H9 (cell line): Measurements from ENCODE around the gene CHRNA4. TPM values are rescaled to one million over a fixed set of nuclear protein-coding genes. Genes with fewer than 3 reads are reported as not detected.

Source experiments
- DNase-seq: peaks from one replicate; pipeline ENCODE4 v3.0.0-alpha.2; 2017
- H2AFZ ChIP-seq: one replicate; pipeline ENCODE4 v1.6.1; 2013; ENCODE audit warnings: mild to moderate bottlenecking, low read length, control low read depth, moderate library complexity
- H2AK5ac ChIP-seq: 2 replicates; pipeline ENCODE4 v1.6.1; 2013; ENCODE audit warnings: low read length, control low read depth, mixed read lengths; ENCODE audit not compliant: insufficient read length
- H2BK120ac ChIP-seq: one replicate; pipeline ENCODE4 v1.6.1; 2013; ENCODE audit warnings: low read depth, mild to moderate bottlenecking, low read length, control low read depth, inconsistent platforms; ENCODE audit not compliant: poor library complexity, severe bottlenecking
- H2BK12ac ChIP-seq: 2 replicates; pipeline ENCODE4 v1.6.1; 2013; ENCODE audit warnings: low read length, control low read depth, mixed read lengths, low read depth; ENCODE audit not compliant: insufficient read length
- H2BK15ac ChIP-seq: 2 replicates; pipeline ENCODE4 v1.6.1; 2013; ENCODE audit warnings: low read depth, low read length, control low read depth
- H2BK20ac ChIP-seq: one replicate; pipeline ENCODE4 v1.6.1; 2013; ENCODE audit warnings: low read depth, mild to moderate bottlenecking, low read length, control low read depth, inconsistent platforms; ENCODE audit not compliant: poor library complexity, severe bottlenecking
- H2BK5ac ChIP-seq: 2 replicates; pipeline ENCODE4 v1.6.1; 2013; ENCODE audit warnings: low read length, control low read depth, mixed read lengths; ENCODE audit not compliant: insufficient read length
- H3K14ac ChIP-seq: 2 replicates; pipeline ENCODE4 v1.6.1; 2013; ENCODE audit warnings: low read length, control low read depth; ENCODE audit not compliant: insufficient read depth
- H3K18ac ChIP-seq: 2 replicates; pipeline ENCODE4 v1.6.1; 2013; ENCODE audit warnings: low read depth, mild to moderate bottlenecking, mixed read lengths, low read length, control low read depth; ENCODE audit not compliant: insufficient read length
- H3K23ac ChIP-seq: 2 replicates; pipeline ENCODE4 v1.6.1; 2013; ENCODE audit warnings: low read length, control low read depth, mixed read lengths, low read depth; ENCODE audit not compliant: insufficient read length
- H3K23me2 ChIP-seq: 2 replicates; pipeline ENCODE4 v1.6.1; 2013; ENCODE audit warnings: low read depth, mild to moderate bottlenecking, mixed read lengths, low read length, control low read depth; ENCODE audit not compliant: insufficient read length, poor library complexity, severe bottlenecking
- H3K27ac ChIP-seq: 2 replicates; pipeline ENCODE4 v1.5.1; 2013; ENCODE audit warnings: low read length, control low read depth, mixed read lengths, low read depth; ENCODE audit not compliant: insufficient read length
- H3K27me3 ChIP-seq: 2 replicates; pipeline ENCODE4 v1.6.1; 2013; ENCODE audit warnings: low read length, control low read depth, inconsistent platforms; ENCODE audit not compliant: insufficient read depth
- H3K4ac ChIP-seq: 2 replicates; pipeline ENCODE4 v1.6.1; 2013; ENCODE audit warnings: low read depth, mild to moderate bottlenecking, control low read depth, inconsistent platforms, low read length, moderate library complexity
- H3K4me1 ChIP-seq: 2 replicates; pipeline ENCODE4 v1.6.1; 2013; ENCODE audit warnings: low read length, control low read depth, inconsistent platforms; ENCODE audit not compliant: insufficient read depth
- H3K4me2 ChIP-seq: 2 replicates; pipeline ENCODE4 v1.6.1; 2013; ENCODE audit warnings: low read length, control low read depth, mixed read lengths; ENCODE audit not compliant: insufficient read length, insufficient read depth
- H3K56ac ChIP-seq: 2 replicates; pipeline ENCODE4 v1.6.1; 2013; ENCODE audit warnings: low read depth, mild to moderate bottlenecking, mixed read lengths, low read length, control low read depth; ENCODE audit not compliant: insufficient read length
- H3K79me1 ChIP-seq: 2 replicates; pipeline ENCODE4 v1.6.1; 2013; ENCODE audit warnings: low read depth, mild to moderate bottlenecking, moderate library complexity, low read length, control low read depth, inconsistent platforms; ENCODE audit not compliant: insufficient read depth, poor library complexity, severe bottlenecking
- H3K79me2 ChIP-seq: 2 replicates; pipeline ENCODE4 v1.6.1; 2013; ENCODE audit warnings: low read length, control low read depth, inconsistent platforms; ENCODE audit not compliant: insufficient read depth
- H3K9ac ChIP-seq: 2 replicates; pipeline ENCODE4 v1.6.1; 2013; ENCODE audit warnings: low read length, control low read depth, mixed read lengths; ENCODE audit not compliant: insufficient read length; ENCODE audit errors: extremely low read depth
- H3K9me3 ChIP-seq: one replicate; pipeline ENCODE4 v1.6.1; 2013; ENCODE audit warnings: low read depth, low read length, inconsistent platforms; ENCODE audit not compliant: control insufficient read depth
- H3T11ph ChIP-seq: one replicate; pipeline ENCODE4 v1.6.1; 2013; ENCODE audit warnings: mild to moderate bottlenecking, low read length, control low read depth, inconsistent platforms
- H4K20me1 ChIP-seq: one replicate; pipeline ENCODE4 v1.6.1; 2013; ENCODE audit not compliant: control insufficient read depth, insufficient read length, insufficient read depth
- H4K5ac ChIP-seq: 2 replicates; pipeline ENCODE4 v1.6.1; 2013; ENCODE audit warnings: low read depth, mild to moderate bottlenecking, mixed read lengths, low read length, control low read depth; ENCODE audit not compliant: insufficient read length
- H4K8ac ChIP-seq: replicated peaks from 2 replicates; pipeline ENCODE4 v1.6.1; 2013; ENCODE audit warnings: low read length, control low read depth, mixed read lengths, low read depth; ENCODE audit not compliant: insufficient read length
- H4K91ac ChIP-seq: 2 replicates; pipeline ENCODE4 v1.6.1; 2013; ENCODE audit warnings: low read depth, mild to moderate bottlenecking, moderate library complexity, mixed read lengths, low read length, control low read depth; ENCODE audit not compliant: insufficient read length
- H3K27ac Mint-ChIP-seq, 3 experiments: 2 replicates in 2 of 3; 3 replicates in 1 of 3; pipeline ENCODE4 v1.8.0; 2020 to 2021; ENCODE audit warnings: mixed read lengths in 3 of 3, mild to moderate bottlenecking in 1 of 3, moderate library complexity in 1 of 3
- H3K27me3 Mint-ChIP-seq: 2 replicates; pipeline ENCODE4 v1.8.0; 2021; ENCODE audit warnings: low read depth, mild to moderate bottlenecking, moderate library complexity, mixed read lengths
- H3K36me3 Mint-ChIP-seq, 3 experiments: 2 replicates in 2 of 3; 3 replicates in 1 of 3; pipeline ENCODE4 v1.8.0; 2020 to 2021; ENCODE audit warnings: low read depth in 3 of 3, mixed read lengths in 3 of 3; ENCODE audit not compliant: insufficient read depth in 1 of 3
- H3K4me1 Mint-ChIP-seq, 2 experiments: 2 replicates each; pipeline ENCODE4 v1.8.0; 2020; ENCODE audit warnings: mixed read lengths in 2 of 2
- H3K4me3 Mint-ChIP-seq, 2 experiments: 2 replicates in 1 of 2; 3 replicates in 1 of 2; pipeline ENCODE4 v1.8.0; 2020 to 2021; ENCODE audit warnings: mild to moderate bottlenecking in 2 of 2, mixed read lengths in 2 of 2, moderate library complexity in 1 of 2
- H3K9me3 Mint-ChIP-seq, 2 experiments: 2 replicates in 1 of 2; 3 replicates in 1 of 2; pipeline ENCODE4 v1.8.0; 2020; ENCODE audit warnings: mild to moderate bottlenecking in 2 of 2, mixed read lengths in 2 of 2, moderate library complexity in 1 of 2
- CTCF ChIP-seq: fragments of 200-600 bp; sonication (generic); conservative IDR thresholded peaks from 3 replicates; pipeline ENCODE4 v1.8.0; 2021; ENCODE audit warnings: antibody characterized with exemption, mild to moderate bottlenecking
- WGBS: extraction: QIAGEN DNeasy Blood & Tissue Kit; methylation state at CpG from one replicate; pipeline ENCODE4 v1.1.7; 2013; ENCODE audit warnings: missing lambda C conversion rate, low lambda C conversion rate, mixed read lengths; ENCODE audit not compliant: insufficient read length; ENCODE audit errors: extremely low coverage; 5-methylcytosine and 5-hydroxymethylcytosine counted together
- total RNA-seq: library from RNA; stranded (reverse); gene quantifications from 2 replicates; pipeline ENCODE4 v1.2.1, GENCODE V29; 2021

Gene CHRNA4
- total RNA-seq, 1 experiment from 2014 or later: 2.5 TPM

DNA sequence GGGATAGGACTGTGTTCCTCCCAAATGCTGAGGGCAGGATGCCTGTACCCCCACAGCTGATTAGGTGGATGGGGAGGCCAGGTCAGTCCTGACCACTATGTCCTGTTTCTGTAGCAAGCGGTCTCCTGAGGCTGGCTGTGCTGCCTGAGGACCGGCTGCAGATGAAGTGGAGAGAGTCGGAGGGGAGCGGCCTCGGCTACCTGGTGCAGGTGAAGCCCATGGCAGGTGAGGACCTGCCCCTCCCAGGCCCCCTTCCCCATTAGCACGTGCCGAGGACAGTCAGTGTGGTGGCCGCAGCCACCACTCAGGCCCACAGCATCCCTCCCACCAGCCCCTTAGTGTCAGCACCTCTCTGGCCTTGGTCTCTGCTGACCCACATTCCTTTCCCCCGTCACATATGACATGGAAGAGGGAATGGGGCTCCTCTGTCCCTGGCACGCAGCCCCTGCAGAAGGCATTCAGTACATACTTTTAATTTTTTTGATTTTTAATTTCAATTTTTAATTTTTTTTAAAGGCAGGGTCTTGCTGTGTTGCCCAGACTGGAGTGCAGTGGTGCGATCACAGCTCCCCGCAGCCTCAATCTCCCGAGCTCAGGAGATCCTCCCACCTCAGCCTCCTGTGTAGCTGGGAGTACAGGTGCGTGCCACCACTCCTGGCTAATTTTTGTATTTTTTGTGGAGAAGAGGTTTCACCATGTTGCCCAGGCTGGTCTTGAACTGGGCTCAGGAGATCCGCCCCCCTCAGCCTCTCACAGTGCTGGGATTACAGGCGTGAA is 63.2 kb downstream of the CHRNA4 start:
- H3K4me3 Mint-ChIP-seq: no peak overlapping the region
- Histone ChIP-seq H2BK120ac (no peak overlapping the region), H3K27me3 (no peaks in the 10 kb centered on the region), H3K18ac (no peak overlapping the region), H2BK12ac (no peak overlapping the region), H4K20me1 (no peaks in the 10 kb centered on the region), H2BK5ac (no peak overlapping the region), H3K9ac (no peak overlapping the region), H3K23ac (no peak overlapping the region), H3K23me2 (no peaks in the 10 kb centered on the region), H3K56ac (no peak overlapping the region), H3K9me3 (no peaks in the 10 kb centered on the region), H3T11ph (no peak overlapping the region), H3K4me1 (no peaks in the 10 kb centered on the region; the same call in 1 of the 2 replicates), H3K4me2 (no peak overlapping the region), H2BK20ac (no peak overlapping the region), H3K79me1 (no peaks in the 10 kb centered on the region), H2AK5ac (no peak overlapping the region), H3K4ac (no peak overlapping the region), H3K14ac (no peak overlapping the region), H4K91ac (no peak overlapping the region), H3K27ac (no peak overlapping the region), H4K5ac (no peak overlapping the region), H4K8ac (no peak overlapping the region), H2BK15ac (no peak overlapping the region), H2AFZ (no peak overlapping the region), H3K79me2 (no peaks in the 10 kb centered on the region)
- no peak for DNase-seq
- no peak for TF ChIP-seq CTCF
- WGBS: no CpG with 5 or more reads among the region's 16 CpGs
- peaks cover 2 to 19% of the 10 kb centered on the region in 2 experiments; a peak in 3 of 4 replicates for H3K4me1 Mint-ChIP-seq
- H3K36me3 Mint-ChIP-seq: no peaks in the 10 kb centered on the region
- no peaks in the 10 kb centered on the region for H3K9me3 Mint-ChIP-seq
- H3K27me3 Mint-ChIP-seq: peaks cover 32% of the 10 kb centered on the region
- H3K27ac Mint-ChIP-seq: no peak overlapping the region
